CD4-positive, alpha-beta T cell treated with Interleukin-15 for 4 hours (primary cell): ENCODE data around the gene FBXO27.
"Not testable (repeated sequence)": the region's sequence is repeated elsewhere in the genome, so short reads cannot be mapped to it uniquely, and the experiment has no call there.

Source experiments
- DNase-seq: peaks from one replicate; pipeline ENCODE4 v3.0.0-alpha.2; 2020; ENCODE audit warnings: low spot score

Gene FBXO27

DNA sequence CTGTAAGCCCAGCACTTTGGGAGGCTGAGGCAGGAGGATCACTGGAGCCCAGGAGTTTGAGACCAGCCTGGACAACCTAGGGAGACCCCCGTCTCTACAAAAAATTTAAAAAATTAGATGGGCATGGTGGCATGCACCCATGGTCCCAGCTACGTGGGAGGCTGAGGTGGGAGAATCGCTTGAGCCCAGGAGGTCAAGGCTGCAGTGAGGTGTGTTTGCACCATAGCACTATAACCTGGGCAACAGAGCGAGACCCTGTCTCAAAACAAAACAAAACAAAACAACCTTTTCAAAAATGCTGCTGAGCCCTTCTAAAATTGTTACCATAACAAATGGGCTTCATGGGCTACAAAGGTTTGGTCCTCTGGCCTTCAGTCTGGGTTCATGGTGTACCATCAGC lies 43.7 kb downstream of the FBXO27 start:
- not testable (repeated sequence) for DNase-seq

DNA sequence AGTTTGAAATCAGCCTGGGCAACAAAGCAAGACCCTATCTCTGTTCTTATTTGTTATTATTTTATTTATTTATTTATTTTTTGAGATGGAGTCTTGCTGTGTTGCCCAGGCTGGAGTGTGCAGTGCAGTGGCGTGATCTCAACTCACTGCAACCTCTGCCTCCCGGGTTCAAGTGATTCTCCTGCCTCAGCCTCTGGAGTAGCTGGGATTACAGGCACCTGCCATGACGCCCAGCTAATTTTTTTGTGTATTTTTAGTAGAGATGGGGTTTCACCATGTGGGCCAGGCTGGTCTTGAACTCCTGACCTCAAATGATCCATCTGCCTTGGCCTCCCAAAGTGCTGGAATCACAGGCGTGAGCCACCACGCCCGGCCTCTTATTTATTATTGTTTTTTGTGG lies 44.6 kb downstream of the FBXO27 start:
- DNase-seq = not testable (repeated sequence)

DNA sequence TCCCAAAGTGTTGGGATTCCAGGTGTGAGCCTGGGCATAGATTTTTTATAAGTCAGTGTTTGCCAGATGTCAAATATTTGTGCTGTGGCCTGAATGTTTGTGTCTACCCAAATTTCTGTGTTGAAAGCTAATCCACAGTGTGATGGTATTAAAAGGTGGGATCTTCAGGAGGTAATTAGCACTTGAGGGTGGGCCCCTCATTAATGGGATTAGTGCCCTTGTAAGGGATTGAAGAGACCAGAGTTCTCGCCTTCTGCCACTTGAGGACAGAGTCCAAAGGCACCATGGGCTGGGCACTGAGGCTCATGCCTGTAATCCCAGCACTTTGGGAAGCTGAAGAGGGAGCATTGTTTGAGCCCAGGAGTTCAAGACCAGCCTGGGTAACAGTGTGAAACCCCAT lies 47.1 kb downstream of the FBXO27 start:
- DNase-seq = no peak

DNA sequence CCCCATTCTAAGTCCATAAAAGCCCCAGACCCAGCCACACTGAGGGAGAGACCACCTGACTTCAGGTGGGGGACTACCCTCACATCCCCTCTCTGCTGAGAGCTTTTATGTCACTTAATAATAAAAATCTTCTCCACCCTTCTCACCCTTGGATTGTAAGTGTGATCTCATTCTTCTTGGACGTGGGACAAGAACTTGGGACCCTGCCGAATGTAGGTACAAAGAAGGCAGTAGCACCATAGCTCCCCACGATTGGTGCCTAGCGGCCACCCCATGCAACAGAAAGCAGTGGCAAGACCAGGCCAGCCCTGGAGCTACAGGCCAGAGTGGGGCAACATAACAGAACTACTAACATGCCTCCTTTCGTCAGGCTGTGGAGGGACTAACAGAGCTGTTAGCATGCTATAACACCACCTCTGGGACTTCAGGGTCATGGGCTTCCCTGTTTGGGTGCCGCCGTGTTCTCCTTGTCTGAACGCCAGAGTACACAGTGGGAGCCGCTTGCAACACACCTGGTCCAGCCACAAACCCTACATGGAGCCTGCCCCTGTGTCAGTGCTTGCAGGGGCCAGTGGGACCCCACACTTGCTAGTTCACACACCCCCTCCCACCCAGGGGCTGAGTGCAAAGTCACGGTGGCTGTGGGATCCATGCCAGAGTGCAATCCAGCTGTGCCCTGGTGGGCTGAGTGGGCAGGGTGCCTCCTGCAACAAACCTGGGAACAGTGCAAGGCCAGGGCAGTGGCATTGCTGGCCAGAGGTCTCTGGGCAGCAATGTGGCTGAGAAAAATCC lies 51.6 kb downstream of the FBXO27 start:
- no peak for DNase-seq

DNA sequence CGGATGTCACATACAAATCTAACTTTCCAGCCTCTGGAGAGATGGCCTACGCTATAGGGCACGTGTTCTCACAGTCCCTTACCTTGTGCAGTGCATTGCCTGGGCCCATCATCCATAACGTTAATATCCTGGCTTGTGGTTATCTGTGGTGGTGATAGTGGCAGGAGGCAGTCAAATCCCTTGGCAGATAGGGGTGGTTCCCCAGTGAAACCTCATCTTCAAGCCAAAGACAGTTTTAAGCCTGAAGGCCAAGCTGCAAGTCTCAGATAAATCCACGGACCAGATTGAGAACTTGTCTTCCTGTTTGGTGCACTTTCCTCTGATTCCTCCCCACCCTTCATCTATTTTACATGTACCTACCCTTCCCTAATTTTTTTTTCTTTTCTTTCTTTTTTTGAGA lies 52.5 kb downstream of the FBXO27 start:
- DNase-seq = no peak

DNA sequence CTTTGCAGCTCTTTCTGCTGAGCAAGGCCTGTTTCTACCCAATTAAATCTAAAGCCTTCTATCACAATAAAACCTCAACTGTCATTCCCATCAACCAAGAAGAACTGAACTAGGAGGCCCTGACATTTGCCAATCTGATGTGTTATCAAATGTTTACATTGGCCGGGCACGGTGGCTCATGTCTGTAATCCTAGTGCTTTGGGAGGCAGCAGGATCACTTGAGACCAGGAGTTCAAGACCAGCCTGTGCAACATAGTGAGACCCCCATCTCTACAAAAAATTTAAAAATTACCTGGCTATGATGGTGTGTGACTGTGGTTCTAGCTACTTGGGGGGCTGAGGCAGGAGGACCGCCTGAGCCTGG lies 54.0 kb downstream of the FBXO27 start:
- no peak for DNase-seq

DNA sequence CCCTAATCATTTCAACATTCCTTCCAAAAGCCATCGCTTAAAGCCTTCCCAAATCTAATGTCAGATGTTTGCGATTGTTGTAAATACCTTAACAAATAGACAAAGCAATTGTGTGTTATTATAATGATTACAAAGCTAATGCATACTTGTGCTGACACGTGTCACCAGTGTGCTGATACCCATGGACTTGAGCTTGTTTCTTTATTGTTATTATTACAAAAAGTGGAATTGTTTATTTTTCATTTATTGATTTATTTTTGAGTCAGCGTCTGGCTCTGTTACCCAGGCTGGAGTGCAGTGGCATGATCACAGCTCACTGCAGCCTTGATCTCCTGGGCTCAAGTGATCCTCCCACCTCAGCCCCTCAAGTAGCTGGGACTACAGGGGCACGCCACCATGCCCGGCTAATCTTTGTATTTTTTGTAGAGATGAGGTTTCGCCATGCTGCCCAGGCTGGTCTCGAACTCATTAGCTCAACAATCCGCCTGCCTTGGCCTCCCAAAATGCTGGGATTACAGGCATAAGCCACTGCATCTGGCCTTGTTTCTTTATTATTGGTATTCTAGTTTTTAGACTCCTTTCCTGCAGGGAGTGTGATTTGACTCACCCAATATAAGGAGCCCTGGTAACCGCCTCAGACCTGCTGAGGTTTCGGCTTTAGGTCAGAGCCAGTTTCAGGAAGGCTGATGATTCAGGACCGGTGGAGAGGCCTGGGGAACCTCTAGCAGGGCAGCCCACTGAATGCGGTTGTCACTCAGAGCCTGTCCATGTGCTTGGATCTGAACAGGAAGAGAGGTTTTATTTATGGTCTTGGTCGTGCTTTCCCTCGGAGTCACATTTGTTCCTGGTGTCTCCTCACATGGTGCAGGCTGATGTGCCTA lies 54.7 kb downstream of the FBXO27 start:
- DNase-seq = no peak

DNA sequence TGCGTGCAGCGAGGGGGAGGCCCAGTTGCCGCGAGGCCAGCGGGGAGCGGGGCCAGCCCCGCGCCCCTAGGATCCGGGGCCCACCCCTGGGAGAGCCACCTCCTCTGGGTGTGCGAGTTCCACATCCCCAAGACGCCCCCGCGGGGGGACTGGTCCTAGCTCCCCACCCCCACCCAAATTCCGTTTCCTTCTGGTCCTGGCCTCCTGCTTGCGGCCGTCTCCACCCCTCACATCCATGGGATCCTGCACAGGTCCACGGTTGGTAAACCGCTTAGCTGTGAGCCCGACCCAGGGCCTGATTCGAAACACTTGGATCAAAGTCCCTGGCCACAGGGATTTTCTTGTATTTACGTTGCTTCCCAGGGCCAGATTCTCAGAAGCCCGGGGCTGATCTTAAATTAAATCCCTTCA lies 56.5 kb downstream of the FBXO27 start:
- no peak for DNase-seq

DNA sequence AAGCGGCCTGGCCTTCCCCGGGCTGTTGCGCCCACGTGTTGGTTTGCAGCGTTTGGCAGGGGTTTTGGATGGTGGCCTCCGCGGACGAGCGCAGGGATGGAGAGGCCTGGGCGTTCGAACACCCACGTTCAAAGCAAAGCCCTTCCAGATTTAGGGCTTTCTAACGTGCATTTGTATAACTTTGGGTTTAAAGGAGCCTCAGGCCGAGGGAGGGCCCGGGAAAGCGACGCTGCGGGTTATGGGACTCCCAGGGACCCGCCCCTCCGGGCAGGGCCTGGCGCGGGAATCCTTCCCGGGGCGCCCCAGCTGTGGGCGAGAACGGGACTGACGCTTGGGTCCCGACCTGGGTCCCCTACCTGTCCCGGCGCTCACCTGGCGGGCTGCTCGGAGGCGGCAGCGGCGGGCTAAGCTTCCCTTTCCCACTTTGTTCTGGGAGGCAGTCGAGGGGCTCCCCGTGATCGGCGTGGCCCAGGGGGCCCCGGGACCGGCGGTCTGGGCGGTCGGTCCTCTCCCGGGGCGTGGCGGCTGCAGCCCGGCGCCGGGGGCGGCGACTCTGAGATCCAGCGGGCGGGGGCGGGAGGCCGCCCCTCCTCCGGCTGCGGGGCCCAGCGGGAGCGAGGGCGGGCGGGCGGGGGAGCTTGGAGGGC lies 57.0 kb downstream of the FBXO27 start, which contains the start of gene FBXO17:
TSS of gene FBXO17 (minus strand) at position 529 of the 647 bp plus-strand sequence. CDS start 25,423 bp downstream, outside the sequence.
- no peak for DNase-seq

DNA sequence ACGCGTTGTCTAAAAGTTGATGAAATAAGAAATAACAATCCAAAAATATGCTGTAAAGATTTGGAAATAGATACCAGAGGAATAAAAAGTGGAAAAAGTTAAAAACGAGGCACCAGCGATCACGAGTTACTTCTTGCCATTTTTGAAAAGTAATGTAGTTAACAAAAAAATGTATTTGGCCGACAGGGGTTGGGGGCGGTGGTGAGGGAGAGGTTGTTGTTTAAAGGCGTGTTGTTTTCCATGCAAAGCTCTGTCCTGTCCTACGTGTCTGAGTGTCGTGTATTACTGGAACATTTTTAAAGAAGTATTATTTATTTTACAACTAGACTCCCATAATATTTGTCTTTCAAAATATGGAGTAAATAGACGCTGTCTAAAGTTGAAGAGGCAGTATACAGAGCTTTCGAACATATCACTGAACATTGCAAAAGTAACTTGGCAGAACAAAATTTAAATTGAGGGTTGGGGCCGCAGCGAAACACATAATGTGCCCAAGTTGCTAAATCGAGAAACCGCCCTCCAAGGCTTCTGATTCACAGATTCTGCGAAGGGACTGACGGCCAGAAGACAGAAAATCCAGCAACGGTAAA lies 57.6 kb downstream of the FBXO27 start:
- no peak for DNase-seq
